Measurements from ENCODE around the gene BSG.

- TF ChIP-seq, protein P1, sequence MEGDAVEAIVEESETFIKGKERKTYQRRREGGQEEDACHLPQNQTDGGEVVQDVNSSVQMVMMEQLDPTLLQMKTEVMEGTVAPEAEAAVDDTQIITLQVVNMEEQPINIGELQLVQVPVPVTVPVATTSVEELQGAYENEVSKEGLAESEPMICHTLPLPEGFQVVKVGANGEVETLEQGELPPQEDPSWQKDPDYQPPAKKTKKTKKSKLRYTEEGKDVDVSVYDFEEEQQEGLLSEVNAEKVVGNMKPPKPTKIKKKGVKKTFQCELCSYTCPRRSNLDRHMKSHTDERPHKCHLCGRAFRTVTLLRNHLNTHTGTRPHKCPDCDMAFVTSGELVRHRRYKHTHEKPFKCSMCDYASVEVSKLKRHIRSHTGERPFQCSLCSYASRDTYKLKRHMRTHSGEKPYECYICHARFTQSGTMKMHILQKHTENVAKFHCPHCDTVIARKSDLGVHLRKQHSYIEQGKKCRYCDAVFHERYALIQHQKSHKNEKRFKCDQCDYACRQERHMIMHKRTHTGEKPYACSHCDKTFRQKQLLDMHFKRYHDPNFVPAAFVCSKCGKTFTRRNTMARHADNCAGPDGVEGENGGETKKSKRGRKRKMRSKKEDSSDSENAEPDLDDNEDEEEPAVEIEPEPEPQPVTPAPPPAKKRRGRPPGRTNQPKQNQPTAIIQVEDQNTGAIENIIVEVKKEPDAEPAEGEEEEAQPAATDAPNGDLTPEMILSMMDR (conservative IDR thresholded peaks at IDR 0.05; ENCODE audit: low read depth, low read length) = no peak
- no peak for TF ChIP-seq RAD21 (IDR thresholded peaks at IDR 0.05; ENCODE audit: low read length)
- TF ChIP-seq POLR2A (IDR thresholded peaks at IDR 0.05; ENCODE audit: low read depth, low read length) = no peak
- no peak for TF ChIP-seq CHD1 (IDR thresholded peaks at IDR 0.05; ENCODE audit: low read depth, low read length)
- TF ChIP-seq ELK1 (IDR thresholded peaks at IDR 0.05; ENCODE audit: borderline replicate concordance, low read depth, low read length) = no peak
These were observed 30.1 kb upstream of the BSG start for GRCh38 chr19:542173-542866.
